GM12874 (cell line): Measurements from ENCODE around the gene IQSEC1.

Source experiments
- TF ChIP-seq, protein P1 (sequence below): IDR thresholded peaks from 2 replicates; pipeline ENCODE4 v1.5.1; 2011; ENCODE audit warnings: low read depth, mild to moderate bottlenecking, control low read depth, low read length, moderate library complexity; ENCODE audit not compliant: insufficient read depth

Gene IQSEC1

DNA sequence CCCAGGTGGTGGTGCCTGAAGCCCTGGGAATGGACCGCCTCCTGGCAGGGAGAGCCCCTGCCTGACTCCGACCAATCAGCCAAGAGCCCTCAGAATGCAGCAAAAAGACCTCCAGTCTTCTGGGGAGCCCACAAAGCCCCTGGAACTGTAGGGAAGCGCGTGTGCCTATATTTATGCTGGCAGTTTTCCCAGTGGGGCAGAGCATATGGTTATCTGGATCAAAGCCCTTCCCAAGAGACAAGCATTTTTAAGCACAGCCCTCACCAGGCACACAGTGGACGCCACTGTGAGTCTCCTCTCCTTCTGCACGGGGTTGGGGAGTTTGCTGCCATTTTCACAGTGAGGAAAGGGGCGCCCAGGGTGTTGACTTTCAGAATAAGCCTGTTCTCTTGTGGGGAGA, 150.9 kb downstream of the IQSEC1 start:
- TF ChIP-seq, protein P1, sequence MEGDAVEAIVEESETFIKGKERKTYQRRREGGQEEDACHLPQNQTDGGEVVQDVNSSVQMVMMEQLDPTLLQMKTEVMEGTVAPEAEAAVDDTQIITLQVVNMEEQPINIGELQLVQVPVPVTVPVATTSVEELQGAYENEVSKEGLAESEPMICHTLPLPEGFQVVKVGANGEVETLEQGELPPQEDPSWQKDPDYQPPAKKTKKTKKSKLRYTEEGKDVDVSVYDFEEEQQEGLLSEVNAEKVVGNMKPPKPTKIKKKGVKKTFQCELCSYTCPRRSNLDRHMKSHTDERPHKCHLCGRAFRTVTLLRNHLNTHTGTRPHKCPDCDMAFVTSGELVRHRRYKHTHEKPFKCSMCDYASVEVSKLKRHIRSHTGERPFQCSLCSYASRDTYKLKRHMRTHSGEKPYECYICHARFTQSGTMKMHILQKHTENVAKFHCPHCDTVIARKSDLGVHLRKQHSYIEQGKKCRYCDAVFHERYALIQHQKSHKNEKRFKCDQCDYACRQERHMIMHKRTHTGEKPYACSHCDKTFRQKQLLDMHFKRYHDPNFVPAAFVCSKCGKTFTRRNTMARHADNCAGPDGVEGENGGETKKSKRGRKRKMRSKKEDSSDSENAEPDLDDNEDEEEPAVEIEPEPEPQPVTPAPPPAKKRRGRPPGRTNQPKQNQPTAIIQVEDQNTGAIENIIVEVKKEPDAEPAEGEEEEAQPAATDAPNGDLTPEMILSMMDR, result no peak

DNA sequence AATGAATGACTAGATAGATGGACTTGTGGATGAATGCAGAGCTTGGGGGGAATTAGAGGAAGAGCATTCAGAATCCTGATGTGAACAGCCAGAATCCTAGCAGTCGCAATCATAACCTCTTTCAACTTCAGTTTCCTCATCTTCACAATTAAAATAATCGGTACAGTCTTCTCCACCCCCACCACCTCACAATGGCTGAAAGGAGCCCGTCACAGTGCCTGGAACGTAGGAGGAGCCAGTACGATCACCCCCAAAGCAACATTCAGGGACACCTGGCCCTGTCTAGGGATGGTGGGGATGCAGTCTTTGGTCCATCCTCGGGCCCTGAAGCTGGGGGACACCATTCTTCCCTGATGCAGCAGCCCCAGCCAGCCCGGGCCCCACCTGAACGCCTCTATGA, 151.5 kb downstream of the IQSEC1 start:
- TF ChIP-seq, protein P1, result no peak

DNA sequence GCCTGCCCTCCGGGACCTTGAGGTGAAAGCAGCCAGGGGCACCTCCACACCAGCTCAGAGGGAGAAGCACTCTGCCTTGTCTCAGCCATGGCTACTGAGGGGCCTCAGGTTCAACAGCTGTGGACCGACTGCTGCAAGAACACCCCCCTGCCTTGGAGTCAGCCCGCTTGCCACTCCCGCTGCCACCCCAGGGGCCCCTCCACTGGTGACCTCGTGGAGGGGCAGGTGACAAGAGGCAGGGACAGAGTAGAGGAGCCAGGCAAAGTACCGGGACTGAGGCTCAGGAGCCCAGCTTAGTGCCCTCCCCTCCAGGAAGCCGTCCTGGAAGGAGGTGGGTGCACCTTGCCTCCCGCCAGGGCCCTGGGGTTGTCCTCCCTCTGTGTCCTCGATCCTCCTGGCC, 152.3 kb downstream of the IQSEC1 start:
- TF ChIP-seq, protein P1, result no peak

DNA sequence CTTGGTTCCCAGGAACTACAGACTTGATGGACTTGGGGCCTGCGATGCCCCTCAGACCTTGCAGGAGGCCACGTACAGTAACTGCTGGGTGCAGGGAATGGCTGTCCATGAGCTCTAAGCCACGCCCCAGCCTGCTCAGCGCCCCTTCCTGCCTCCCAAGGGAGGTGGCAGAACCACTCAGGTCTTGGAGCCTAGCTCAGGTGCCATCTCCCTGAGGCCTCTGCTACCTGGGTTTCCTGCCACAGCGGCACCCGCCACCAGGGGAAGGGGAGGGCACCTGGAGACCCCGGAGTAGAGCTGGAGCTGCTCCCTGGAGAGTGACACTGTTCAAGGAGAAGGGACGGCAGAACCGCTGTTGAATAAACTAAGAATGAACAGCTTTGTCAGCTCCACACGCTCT, 154.0 kb downstream of the IQSEC1 start:
- TF ChIP-seq, protein P1, result no peak

DNA sequence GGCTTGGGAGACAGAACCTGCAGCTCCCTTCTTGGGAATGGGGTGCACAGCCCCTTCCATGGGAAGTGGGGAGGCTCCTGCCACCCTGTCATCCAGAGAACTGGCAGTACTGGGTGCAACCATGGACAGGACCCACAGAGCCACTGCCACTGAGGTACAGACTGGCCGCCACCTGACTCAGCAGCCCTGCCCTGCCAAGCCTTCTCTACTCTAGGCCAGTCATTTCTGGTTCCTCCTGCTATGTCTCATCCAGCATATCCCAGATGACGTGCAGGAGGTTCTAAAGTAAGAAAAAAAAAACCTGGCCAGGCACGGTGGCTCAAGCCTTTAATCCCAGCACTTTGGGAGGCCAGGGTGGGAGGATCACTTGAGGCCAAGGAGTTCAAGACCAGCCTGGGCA, 155.0 kb downstream of the IQSEC1 start:
- TF ChIP-seq, protein P1, result no peak

DNA sequence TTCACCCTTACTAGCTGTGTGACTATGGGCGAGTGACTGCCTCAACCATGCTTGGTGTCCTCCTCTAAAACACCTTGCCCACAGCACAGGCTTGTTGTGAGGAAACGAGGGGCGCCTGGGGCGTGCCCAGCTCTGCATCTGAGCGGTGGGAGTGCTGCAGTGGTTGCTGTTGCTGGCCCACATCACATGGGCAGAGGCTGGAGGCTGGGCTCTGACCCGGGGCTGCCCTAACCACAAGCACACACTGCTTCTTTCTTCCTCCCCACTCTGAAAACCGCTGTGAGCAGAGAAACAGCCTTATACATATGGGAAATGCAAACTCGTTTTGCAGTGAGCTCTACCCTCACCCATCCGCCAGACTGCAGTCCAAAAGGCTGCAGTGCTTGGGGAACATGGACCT, 157.1 kb downstream of the IQSEC1 start:
- TF ChIP-seq, protein P1, result no peak

DNA sequence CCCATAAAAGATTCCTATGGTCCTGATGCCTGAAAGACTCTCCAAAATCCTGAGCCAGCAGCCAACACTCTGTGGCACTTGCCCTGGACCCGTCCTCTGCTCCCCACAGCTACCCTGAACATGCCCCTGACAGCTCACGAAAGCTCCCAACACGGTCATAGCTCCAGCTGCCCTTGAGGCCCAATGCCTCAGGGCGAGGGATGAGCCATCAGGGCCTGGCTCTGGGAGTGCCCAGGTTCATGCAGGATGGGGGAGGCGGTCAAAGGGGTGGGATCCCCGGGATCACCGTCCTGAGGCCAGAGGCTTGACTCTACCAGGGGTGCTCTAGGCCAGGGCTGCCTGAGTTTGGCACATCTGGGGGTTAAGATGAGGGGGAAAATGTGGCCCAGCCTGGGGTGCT, 159.1 kb downstream of the IQSEC1 start:
- TF ChIP-seq, protein P1, result no peak
